WTC11 (cell line): Measurements from ENCODE around the gene LRIG3. TPM values are rescaled to one million over a fixed set of nuclear protein-coding genes. Genes with fewer than 3 reads are reported as not detected.
"Not testable (repeated sequence)": the region's sequence is repeated elsewhere in the genome, so short reads cannot be mapped to it uniquely, and the experiment has no call there.

Experiments
- ATAC-seq: fragments of 200-7000 bp; cut with Tn5 transposase; 2 replicates; pipeline ENCODE4 v1.10.0; 2021; ENCODE audit warnings: mild to moderate bottlenecking, moderate library complexity
- CTCF ChIA-PET: fragments of 300-600 bp; sonication (Branson Sonifier 250); formaldehyde crosslinking; loops from one replicate; lab custom pipeline; 2021; ENCODE audit warnings: antibody characterized with exemption; lab: Charles Lee
- POLR2A ChIA-PET: fragments of 350-600 bp; sonication (Branson Sonifier 250); formaldehyde crosslinking; loops from one replicate; lab custom pipeline; 2021; ENCODE audit warnings: antibody characterized with exemption; lab: Charles Lee
- DNase-seq: peaks from one replicate; pipeline ENCODE4 v3.0.0; 2021; ENCODE audit warnings: low spot score
- H3K27ac Mint-ChIP-seq: 2 replicates; pipeline ENCODE4 v1.8.0; 2021; ENCODE audit warnings: mixed read lengths
- H3K27me3 Mint-ChIP-seq: 2 replicates; pipeline ENCODE4 v1.8.0; 2021; ENCODE audit warnings: low read depth, mild to moderate bottlenecking, moderate library complexity, mixed read lengths
- H3K36me3 Mint-ChIP-seq: 2 replicates; pipeline ENCODE4 v1.8.0; 2021; ENCODE audit warnings: mixed read lengths
- H3K4me1 Mint-ChIP-seq: 2 replicates; pipeline ENCODE4 v1.8.0; 2022; ENCODE audit warnings: mixed read lengths
- H3K4me3 Mint-ChIP-seq: 2 replicates; pipeline ENCODE4 v1.8.0; 2021; ENCODE audit warnings: mild to moderate bottlenecking, moderate library complexity, mixed read lengths
- H3K9me3 Mint-ChIP-seq: 2 replicates; pipeline ENCODE4 v1.8.0; 2021; ENCODE audit warnings: mixed read lengths
- ARID4B ChIP-seq: sonication (generic); formaldehyde crosslinking; IDR thresholded peaks from 2 replicates; pipeline ENCODE4 v1.8.0; 2023; ENCODE audit warnings: missing genetic modification reagents, mild to moderate bottlenecking, borderline replicate concordance
- ATF1 ChIP-seq: sonication (generic); formaldehyde crosslinking; IDR thresholded peaks from 2 replicates; pipeline ENCODE4 v1.8.1; 2023; ENCODE audit warnings: mild to moderate bottlenecking, moderate library complexity, missing genetic modification reagents
- CBFB ChIP-seq: sonication (generic); formaldehyde crosslinking; IDR thresholded peaks from 2 replicates; pipeline ENCODE4 v1.8.1; 2022; ENCODE audit warnings: mild to moderate bottlenecking, low read depth, missing genetic modification reagents
- CREB1 ChIP-seq: sonication (generic); formaldehyde crosslinking; IDR thresholded peaks from 2 replicates; pipeline ENCODE4 v1.8.0; 2023; ENCODE audit warnings: mild to moderate bottlenecking, missing genetic modification reagents
- CTCF ChIP-seq: fragments of 200-600 bp; IDR thresholded peaks from 2 replicates; pipeline ENCODE4 v1.8.0; 2022; ENCODE audit warnings: antibody characterized with exemption
- ETV6 ChIP-seq: sonication (generic); formaldehyde crosslinking; IDR thresholded peaks from 2 replicates; pipeline ENCODE4 v1.8.1; 2022; ENCODE audit warnings: mild to moderate bottlenecking, missing genetic modification reagents
- HMGA2 ChIP-seq: fragments of 250-450 bp; sonication (Bioruptor Pico); IDR thresholded peaks from 2 replicates; pipeline ENCODE4 v1.4.0; 2021; ENCODE audit warnings: mild to moderate bottlenecking, moderate library complexity
- HMGXB4 ChIP-seq: sonication (generic); formaldehyde crosslinking; IDR thresholded peaks from 2 replicates; pipeline ENCODE4 v1.8.1; 2023; ENCODE audit warnings: mild to moderate bottlenecking, moderate library complexity, missing genetic modification reagents
- MLX ChIP-seq: sonication (generic); formaldehyde crosslinking; IDR thresholded peaks from 2 replicates; pipeline ENCODE4 v1.8.1; 2023; ENCODE audit warnings: mild to moderate bottlenecking, missing genetic modification reagents, moderate library complexity
- MYBL2 ChIP-seq: sonication (generic); formaldehyde crosslinking; IDR thresholded peaks from 2 replicates; pipeline ENCODE4 v1.8.1; 2023; ENCODE audit warnings: mild to moderate bottlenecking, moderate library complexity, missing genetic modification reagents
- NR3C1 ChIP-seq: sonication (generic); formaldehyde crosslinking; conservative IDR thresholded peaks from 2 replicates; pipeline ENCODE4 v1.8.1; 2023; ENCODE audit warnings: low read depth, mild to moderate bottlenecking, missing genetic modification reagents
- SP1 ChIP-seq: sonication (generic); formaldehyde crosslinking; conservative IDR thresholded peaks from 2 replicates; pipeline ENCODE4 v1.8.1; 2022; ENCODE audit warnings: missing genetic modification reagents
- ZNF423 ChIP-seq: fragments of 250-450 bp; sonication (Bioruptor Pico); IDR thresholded peaks from 2 replicates; pipeline ENCODE4 v2.1.2; 2022; ENCODE audit warnings: mild to moderate bottlenecking, moderate library complexity
- total RNA-seq: library from RNA; stranded (reverse); gene quantifications from 3 replicates; pipeline ENCODE4 v1.2.3, GENCODE V29; 2021

The LRIG3 gene
- total RNA-seq, 1 experiment from 2014 or later = 13.0 TPM

- POLR2A ChIA-PET = no interaction called here
- Mint-ChIP-seq H3K4me1 (peaks cover 26% of the 10 kb centered on the region), H3K27ac (no peak overlapping the region), H3K36me3 (no peaks in the 10 kb centered on the region), H3K4me3 (no peak overlapping the region), H3K9me3 (no peaks in the 10 kb centered on the region), H3K27me3 (peaks cover 4% of the 10 kb centered on the region; the same call in 1 of the 2 replicates)
- CTCF ChIA-PET = interaction anchor here (0.7 to 1.5 kb wide), 2 partner anchors 28 to 320 kb away, joined by 3 to 6 read pairs; no protein-coding TSS in a partner anchor
- DNase-seq = peak; percentile 49
- TF ChIP-seq MLX (no peak), ZNF423 (CRISPR knock-in tag) (peak; percentile 84)
- ATAC-seq = peak; percentile 60
These were observed 59.5 kb downstream of the LRIG3 start for GRCh38 chr12:58860788-58861240.

GRCh38 chr12:58860056-58860787, 60.1 kb downstream of the LRIG3 start:
- ChIA-PET POLR2A (interaction anchor here (0.6 to 1.0 kb wide), 2 partner anchors 166 to 185 kb away, joined by 3 read pairs; no protein-coding TSS in a partner anchor), CTCF (interaction anchor here (0.7 to 1.5 kb wide), 2 partner anchors 29 to 319 kb away, joined by 3 to 6 read pairs; no protein-coding TSS in a partner anchor)
- Mint-ChIP-seq H3K36me3 (no peaks in the 10 kb centered on the region), H3K4me3 (no peak overlapping the region), H3K4me1 (peaks cover 26% of the 10 kb centered on the region), H3K27me3 (peaks cover under 1% of the 10 kb centered on the region; the same call in 1 of the 2 replicates), H3K9me3 (no peaks in the 10 kb centered on the region), H3K27ac (no peak overlapping the region)
- TF ChIP-seq CTCF = no peak
- no peak for TF ChIP-seq ARID4B (CRISPR knock-in tag)
- TF ChIP-seq ATF1 (CRISPR knock-in tag) = no peak
- no peak for TF ChIP-seq MYBL2 (CRISPR knock-in tag)
- no peak for TF ChIP-seq HMGXB4 (CRISPR knock-in tag)
- no peak for TF ChIP-seq ETV6 (CRISPR knock-in tag)
- TF ChIP-seq HMGA2 (CRISPR knock-in tag) = no peak
- TF ChIP-seq CREB1 = no peak
- ATAC-seq (peak; percentile 82), DNase-seq (no peak)

GRCh38 chr12:58858030-58858429, 62.3 kb downstream of the LRIG3 start:
- H3K4me1 Mint-ChIP-seq = peaks cover 26% of the 10 kb centered on the region
- ChIA-PET CTCF (no interaction called here), POLR2A (no interaction called here)
- ATAC-seq (no peak), DNase-seq (no peak)
- no peak for TF ChIP-seq NR3C1 (CRISPR knock-in tag)
- no peak for TF ChIP-seq CBFB
- no peak for TF ChIP-seq SP1 (CRISPR knock-in tag)
- H3K9me3 Mint-ChIP-seq = no peaks in the 10 kb centered on the region
- no peak overlapping the region for H3K27ac Mint-ChIP-seq
- no peaks in the 10 kb centered on the region for H3K36me3 Mint-ChIP-seq
- H3K4me3 Mint-ChIP-seq = no peak overlapping the region
- H3K27me3 Mint-ChIP-seq = peaks cover 5% of the 10 kb centered on the region; the same call in 1 of the 2 replicates

GRCh38 chr12:58857206-58857605, 63.1 kb downstream of the LRIG3 start:
- H3K4me1 Mint-ChIP-seq = peaks cover 26% of the 10 kb centered on the region
- DNase-seq, H3K36me3 Mint-ChIP-seq, H3K4me3 Mint-ChIP-seq, H3K27me3 Mint-ChIP-seq, POLR2A ChIA-PET, H3K9me3 Mint-ChIP-seq, ATAC-seq, H3K27ac Mint-ChIP-seq: not testable (repeated sequence)
- CTCF ChIA-PET = interaction anchor here (1.0 kb wide), 1 partner anchor 317 kb away, joined by 3 read pairs; no protein-coding TSS in a partner anchor

- CTCF ChIA-PET, ATAC-seq, DNase-seq, H3K9me3 Mint-ChIP-seq, H3K36me3 Mint-ChIP-seq, H3K4me3 Mint-ChIP-seq, H3K27ac Mint-ChIP-seq, POLR2A ChIA-PET: not testable (repeated sequence)
- Mint-ChIP-seq H3K4me1 (peaks cover 18% of the 10 kb centered on the region), H3K27me3 (peaks cover 20% of the 10 kb centered on the region)
These were observed 64.7 kb downstream of the LRIG3 start for GRCh38 chr12:58855630-58856029.
